ENCODE results near the gene DPYSL4. TPM values are rescaled to one million over a fixed set of nuclear protein-coding genes. Genes with fewer than 3 reads are reported as not detected.

The DPYSL4 gene
- total and polyA plus RNA-seq, 2 experiments from 2014 or later = 2.1 TPM

- whole genome bisulfite sequencing, 2 experiments (ENCODE audit: low coverage in 1 of 2, low lambda C conversion rate in 2 of 2, missing lambda C conversion rate in 2 of 2) = 50 to 56% methylated on average over 23 of the region's 23 CpGs
- H3K4me2 ChIP-seq (ENCODE audit: unreplicated experiment) = no peak overlapping the region
- no peak overlapping the region for H2AFZ ChIP-seq
- no peak overlapping the region for H3K9ac ChIP-seq
- no peaks in the 10 kb centered on the region for H3K36me3 ChIP-seq (ENCODE audit: low read depth)
- H3K27me3 ChIP-seq (replicated peaks; ENCODE audit: insufficient read depth) = peaks cover 5% of the 10 kb centered on the region; the same call in 1 of the 2 replicates
- TF ChIP-seq EZH2phosphoT487 (IDR thresholded peaks at IDR 0.05; ENCODE audit: insufficient read depth, low read depth) = no peak
- no peak for DNase-seq
- no peaks in the 10 kb centered on the region for H3F3A ChIP-seq (ENCODE audit: insufficient read depth)
- H3K79me2 ChIP-seq (ENCODE audit: insufficient read depth) = no peaks in the 10 kb centered on the region
- no peaks in the 10 kb centered on the region for H4K20me1 ChIP-seq (ENCODE audit: insufficient read depth)
- H3K4me1 ChIP-seq (ENCODE audit: insufficient read depth) = no peaks in the 10 kb centered on the region
- in situ Hi-C loops (cut with MboI) = no loop called here
- H3K9me3 ChIP-seq (ENCODE audit: low read depth) = no peaks in the 10 kb centered on the region
- H3K27ac ChIP-seq = no peak overlapping the region
- no peaks in the 10 kb centered on the region for H3K9me2 ChIP-seq (ENCODE audit: insufficient read depth)
- no peak overlapping the region for H3K4me3 ChIP-seq
Measured at GRCh38 chr10:132178672-132179545, 7.8 kb upstream of the DPYSL4 start.

- H3K36me3 ChIP-seq (ENCODE audit: low read depth) = no peaks in the 10 kb centered on the region
- no peaks in the 10 kb centered on the region for H3K9me3 ChIP-seq (ENCODE audit: low read depth)
- no peak overlapping the region for H3K4me3 ChIP-seq
- H3K9me2 ChIP-seq (ENCODE audit: insufficient read depth) = no peaks in the 10 kb centered on the region
- H3K79me2 ChIP-seq (ENCODE audit: insufficient read depth) = no peaks in the 10 kb centered on the region
- TF ChIP-seq EZH2 (IDR thresholded peaks at IDR 0.05; ENCODE audit: insufficient read depth, poor library complexity, severe bottlenecking) (no peak), EZH2phosphoT487 (IDR thresholded peaks at IDR 0.05; ENCODE audit: insufficient read depth, low read depth) (no peak)
- no peaks in the 10 kb centered on the region for H3K4me1 ChIP-seq (ENCODE audit: insufficient read depth)
- no peaks in the 10 kb centered on the region for H3F3A ChIP-seq (ENCODE audit: insufficient read depth)
- H3K27me3 ChIP-seq (replicated peaks; ENCODE audit: insufficient read depth) = peaks cover 10% of the 10 kb centered on the region
- H4K20me1 ChIP-seq (ENCODE audit: insufficient read depth) = no peaks in the 10 kb centered on the region
- no peak overlapping the region for H3K27ac ChIP-seq
- no peak overlapping the region for H2AFZ ChIP-seq
- H3K9ac ChIP-seq = no peak overlapping the region
- no peak for DNase-seq
- H3K4me2 ChIP-seq (ENCODE audit: unreplicated experiment) = no peak overlapping the region
- in situ Hi-C loops (cut with MboI) = no loop called here
- 60 to 61% methylated on average over 16 of the region's 16 CpGs for WGBS, 2 experiments (ENCODE audit: low coverage in 1 of 2, low lambda C conversion rate in 2 of 2, missing lambda C conversion rate in 2 of 2)
Measured at GRCh38 chr10:132179551-132180392, 7.0 kb upstream of the DPYSL4 start.

DNA sequence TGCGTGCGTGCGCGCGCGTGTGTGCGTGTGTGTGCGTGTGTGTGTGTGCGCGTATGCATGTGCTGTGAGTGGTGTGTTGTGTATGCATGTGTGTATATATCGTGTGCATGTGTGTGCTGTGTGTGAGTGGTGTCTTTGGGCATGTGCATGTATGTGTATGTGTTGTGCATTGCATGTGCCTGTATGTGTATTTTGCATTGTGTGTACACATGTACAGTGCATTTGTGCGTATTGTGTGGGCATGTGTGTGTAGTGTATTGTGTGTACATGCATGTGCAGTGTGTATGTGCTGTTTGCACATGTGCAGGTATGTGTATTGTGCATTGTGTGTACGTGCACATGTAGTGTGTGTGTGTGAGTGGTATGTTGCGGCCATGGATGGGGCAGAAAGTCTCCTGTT is 6.0 kb upstream of the DPYSL4 start:
- Histone ChIP-seq H3K36me3 (ENCODE audit: low read depth) (no peaks in the 10 kb centered on the region), H3K4me1 (ENCODE audit: insufficient read depth) (no peaks in the 10 kb centered on the region), H3K27me3 (replicated peaks; ENCODE audit: insufficient read depth) (peaks cover 18% of the 10 kb centered on the region), H3K9me3 (ENCODE audit: low read depth) (no peaks in the 10 kb centered on the region), H3K79me2 (ENCODE audit: insufficient read depth) (no peaks in the 10 kb centered on the region), H3K4me2 (ENCODE audit: unreplicated experiment) (no peak overlapping the region), H3F3A (ENCODE audit: insufficient read depth) (no peaks in the 10 kb centered on the region), H3K4me3 (no peak overlapping the region), H2AFZ (no peak overlapping the region), H4K20me1 (ENCODE audit: insufficient read depth) (no peaks in the 10 kb centered on the region), H3K27ac (no peak overlapping the region), H3K9me2 (ENCODE audit: insufficient read depth) (no peaks in the 10 kb centered on the region), H3K9ac (no peak overlapping the region)
- WGBS, 2 experiments (ENCODE audit: low coverage in 1 of 2, low lambda C conversion rate in 2 of 2, missing lambda C conversion rate in 2 of 2) = 51 to 68% methylated on average over 7 to 14 of the region's 14 CpGs
- in situ Hi-C loops (cut with MboI) = no loop called here
- no peak for TF ChIP-seq EZH2phosphoT487 (IDR thresholded peaks at IDR 0.05; ENCODE audit: insufficient read depth, low read depth)
- TF ChIP-seq EZH2 (IDR thresholded peaks at IDR 0.05; ENCODE audit: insufficient read depth, poor library complexity, severe bottlenecking) = no peak
- DNase-seq = no peak

- Histone ChIP-seq H4K20me1 (ENCODE audit: insufficient read depth) (no peaks in the 10 kb centered on the region), H3K79me2 (ENCODE audit: insufficient read depth) (no peaks in the 10 kb centered on the region), H3K9me2 (ENCODE audit: insufficient read depth) (no peaks in the 10 kb centered on the region), H3K4me1 (ENCODE audit: insufficient read depth) (no peaks in the 10 kb centered on the region), H3K27me3 (replicated peaks; ENCODE audit: insufficient read depth) (peaks cover 20% of the 10 kb centered on the region), H3K4me3 (no peak overlapping the region), H3K9ac (no peak overlapping the region), H3K4me2 (ENCODE audit: unreplicated experiment) (no peak overlapping the region), H3K9me3 (ENCODE audit: low read depth) (no peaks in the 10 kb centered on the region), H3K27ac (no peak overlapping the region), H2AFZ (no peak overlapping the region), H3K36me3 (ENCODE audit: low read depth) (no peaks in the 10 kb centered on the region), H3F3A (ENCODE audit: insufficient read depth) (no peaks in the 10 kb centered on the region)
- TF ChIP-seq EZH2phosphoT487 (IDR thresholded peaks at IDR 0.05; ENCODE audit: insufficient read depth, low read depth) (no peak), EZH2 (IDR thresholded peaks at IDR 0.05; ENCODE audit: insufficient read depth, poor library complexity, severe bottlenecking) (no peak)
- in situ Hi-C loops (cut with MboI) = no loop called here
- 61 to 74% methylated on average over 17 to 25 of the region's 25 CpGs for WGBS, 2 experiments (ENCODE audit: low coverage in 1 of 2, low lambda C conversion rate in 2 of 2, missing lambda C conversion rate in 2 of 2)
- DNase-seq = no peak
Measured at GRCh38 chr10:132181691-132182425, 4.9 kb upstream of the DPYSL4 start.

Measured in GM23248 (cell line).